ENCODE results near the gene CDRT4.

The CDRT4 gene

DNA sequence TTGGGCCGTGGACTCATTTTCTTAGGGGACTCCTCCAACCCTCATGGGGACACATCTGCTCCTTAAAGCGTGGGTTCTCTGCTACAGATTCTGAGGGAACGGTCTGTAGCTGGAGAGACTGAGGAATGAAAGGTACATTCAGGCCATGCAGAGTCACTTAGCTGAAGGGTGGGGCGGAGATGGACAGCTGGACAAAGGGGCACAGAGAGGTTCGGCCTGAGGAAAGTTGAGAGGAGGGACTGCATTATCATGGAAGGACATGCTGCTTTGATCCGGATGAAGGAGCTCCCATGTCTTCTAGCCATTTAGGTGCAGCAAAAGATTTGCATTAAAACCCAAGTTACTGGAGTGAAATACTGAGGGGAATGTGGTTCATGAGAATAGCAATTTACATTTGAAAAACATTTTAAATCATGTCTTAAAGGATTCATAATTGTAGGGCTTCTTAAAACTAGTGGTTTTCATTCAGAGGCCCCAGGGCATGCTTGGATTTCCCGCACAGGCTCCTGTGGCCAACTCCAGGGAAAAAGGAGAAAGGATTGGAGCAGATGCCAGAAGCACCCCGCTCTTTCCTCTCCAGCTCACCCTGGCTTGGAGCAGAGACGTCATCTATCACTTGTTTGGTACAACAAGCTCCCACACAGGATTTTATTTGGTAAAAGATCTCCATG is 54.2 kb downstream of the CDRT4 start:
- Histone ChIP-seq H3K9me3 (ENCODE audit: control insufficient read depth, insufficient read depth, low read length) (no peaks in the 10 kb centered on the region), H3K36me3 (ENCODE audit: control insufficient read depth, insufficient read depth, low read length) (no peaks in the 10 kb centered on the region), H3K27me3 (ENCODE audit: control insufficient read depth, insufficient read depth, low read length) (no peaks in the 10 kb centered on the region), H3K9ac (ENCODE audit: low read depth, low read length) (no peak overlapping the region), H3K4me1 (ENCODE audit: control insufficient read depth, insufficient read depth, low read length) (no peaks in the 10 kb centered on the region), H3K4me3 (ENCODE audit: low read depth, low read length) (no peak overlapping the region)

DNA sequence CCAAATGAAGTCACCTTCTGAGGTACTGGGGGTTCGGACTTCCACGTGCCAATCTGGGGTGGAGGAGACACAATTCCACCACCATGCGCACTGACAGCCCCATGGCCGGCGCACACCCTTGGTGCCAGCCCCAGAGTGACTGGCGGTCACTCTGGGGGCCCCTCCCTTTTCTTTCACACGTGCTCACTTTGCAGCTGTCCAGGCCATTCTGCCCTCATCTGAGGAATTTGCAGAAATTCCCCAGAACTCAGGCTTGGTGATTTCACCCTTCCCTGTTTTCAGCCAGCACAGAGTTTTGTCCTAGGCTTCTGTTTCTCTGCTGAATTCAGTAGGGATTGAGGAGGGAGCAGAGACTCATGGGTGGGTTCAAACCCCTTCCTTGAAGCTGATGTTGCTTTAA is 54.8 kb downstream of the CDRT4 start:
- no peak overlapping the region for H3K9ac ChIP-seq (ENCODE audit: low read depth, low read length)
- no peaks in the 10 kb centered on the region for H3K9me3 ChIP-seq (ENCODE audit: control insufficient read depth, insufficient read depth, low read length)
- no peaks in the 10 kb centered on the region for H3K4me1 ChIP-seq (ENCODE audit: control insufficient read depth, insufficient read depth, low read length)
- no peaks in the 10 kb centered on the region for H3K27me3 ChIP-seq (ENCODE audit: control insufficient read depth, insufficient read depth, low read length)
- no peak overlapping the region for H3K4me3 ChIP-seq (ENCODE audit: low read depth, low read length)
- H3K36me3 ChIP-seq (ENCODE audit: control insufficient read depth, insufficient read depth, low read length) = no peaks in the 10 kb centered on the region

- H3K27me3 ChIP-seq (ENCODE audit: control insufficient read depth, insufficient read depth, low read length) = no peaks in the 10 kb centered on the region
- H3K36me3 ChIP-seq (ENCODE audit: control insufficient read depth, insufficient read depth, low read length) = no peaks in the 10 kb centered on the region
- H3K9ac ChIP-seq (ENCODE audit: low read depth, low read length) = no peak overlapping the region
- H3K4me1 ChIP-seq (ENCODE audit: control insufficient read depth, insufficient read depth, low read length) = no peaks in the 10 kb centered on the region
- no peaks in the 10 kb centered on the region for H3K9me3 ChIP-seq (ENCODE audit: control insufficient read depth, insufficient read depth, low read length)
- no peak overlapping the region for H3K4me3 ChIP-seq (ENCODE audit: low read depth, low read length)
Measured at GRCh38 chr17:15411384-15412198, 55.8 kb downstream of the CDRT4 start.

- H3K9ac ChIP-seq (ENCODE audit: low read depth, low read length) = no peak overlapping the region
- H3K27me3 ChIP-seq (ENCODE audit: control insufficient read depth, insufficient read depth, low read length) = no peaks in the 10 kb centered on the region
- H3K9me3 ChIP-seq (ENCODE audit: control insufficient read depth, insufficient read depth, low read length) = no peaks in the 10 kb centered on the region
- H3K36me3 ChIP-seq (ENCODE audit: control insufficient read depth, insufficient read depth, low read length) = no peaks in the 10 kb centered on the region
- H3K4me1 ChIP-seq (ENCODE audit: control insufficient read depth, insufficient read depth, low read length) = no peaks in the 10 kb centered on the region
- no peak overlapping the region for H3K4me3 ChIP-seq (ENCODE audit: low read depth, low read length)
Measured at GRCh38 chr17:15409721-15410250, 57.6 kb downstream of the CDRT4 start.

GRCh38 chr17:15408803-15409202 is 58.6 kb downstream of the CDRT4 start:
- H3K4me1 ChIP-seq (ENCODE audit: control insufficient read depth, insufficient read depth, low read length) = no peaks in the 10 kb centered on the region
- H3K9ac ChIP-seq (ENCODE audit: low read depth, low read length) = no peak overlapping the region
- H3K36me3 ChIP-seq (ENCODE audit: control insufficient read depth, insufficient read depth, low read length) = no peaks in the 10 kb centered on the region
- no peaks in the 10 kb centered on the region for H3K27me3 ChIP-seq (ENCODE audit: control insufficient read depth, insufficient read depth, low read length)
- no peaks in the 10 kb centered on the region for H3K9me3 ChIP-seq (ENCODE audit: control insufficient read depth, insufficient read depth, low read length)
- no peak overlapping the region for H3K4me3 ChIP-seq (ENCODE audit: low read depth, low read length)

- Histone ChIP-seq H3K4me3 (ENCODE audit: low read depth, low read length) (no peak overlapping the region), H3K9me3 (ENCODE audit: control insufficient read depth, insufficient read depth, low read length) (no peaks in the 10 kb centered on the region), H3K9ac (ENCODE audit: low read depth, low read length) (no peak overlapping the region), H3K4me1 (ENCODE audit: control insufficient read depth, insufficient read depth, low read length) (no peaks in the 10 kb centered on the region), H3K27me3 (ENCODE audit: control insufficient read depth, insufficient read depth, low read length) (no peaks in the 10 kb centered on the region), H3K36me3 (ENCODE audit: control insufficient read depth, insufficient read depth, low read length) (no peaks in the 10 kb centered on the region)
Measured at GRCh38 chr17:15406081-15406480, 61.3 kb downstream of the CDRT4 start.

DNA sequence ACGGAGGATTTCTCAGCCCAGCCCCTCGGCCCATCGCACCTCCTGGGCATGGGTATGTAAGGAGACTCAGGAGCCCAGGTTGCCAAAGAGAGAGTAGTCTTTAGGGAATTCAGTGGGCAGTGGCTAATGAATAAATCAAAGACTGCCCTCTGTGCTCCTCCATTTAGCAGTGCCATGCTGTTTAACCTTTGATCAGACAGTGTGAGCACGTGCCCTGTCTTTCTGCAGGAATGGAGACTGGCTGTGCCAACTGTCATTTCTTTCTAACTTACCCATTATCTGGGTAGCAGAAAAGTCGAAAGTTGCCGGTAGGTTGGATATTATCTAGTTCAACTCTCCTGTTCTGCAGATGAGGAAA is 62.4 kb downstream of the CDRT4 start:
- Histone ChIP-seq H3K9me3 (ENCODE audit: control insufficient read depth, insufficient read depth, low read length) (no peaks in the 10 kb centered on the region), H3K36me3 (ENCODE audit: control insufficient read depth, insufficient read depth, low read length) (no peaks in the 10 kb centered on the region), H3K27me3 (ENCODE audit: control insufficient read depth, insufficient read depth, low read length) (no peaks in the 10 kb centered on the region), H3K4me3 (ENCODE audit: low read depth, low read length) (no peak overlapping the region), H3K4me1 (ENCODE audit: control insufficient read depth, insufficient read depth, low read length) (no peaks in the 10 kb centered on the region), H3K9ac (ENCODE audit: low read depth, low read length) (no peak overlapping the region)

GRCh38 chr17:15404106-15405057 is 63.0 kb downstream of the CDRT4 start:
- Histone ChIP-seq H3K27me3 (ENCODE audit: control insufficient read depth, insufficient read depth, low read length) (no peaks in the 10 kb centered on the region), H3K4me3 (ENCODE audit: low read depth, low read length) (no peak overlapping the region), H3K36me3 (ENCODE audit: control insufficient read depth, insufficient read depth, low read length) (no peaks in the 10 kb centered on the region), H3K4me1 (ENCODE audit: control insufficient read depth, insufficient read depth, low read length) (no peaks in the 10 kb centered on the region), H3K9ac (ENCODE audit: low read depth, low read length) (no peak overlapping the region), H3K9me3 (ENCODE audit: control insufficient read depth, insufficient read depth, low read length) (no peaks in the 10 kb centered on the region)

GRCh38 chr17:15403276-15403939 is 64.0 kb downstream of the CDRT4 start:
- Histone ChIP-seq H3K4me1 (ENCODE audit: control insufficient read depth, insufficient read depth, low read length) (no peaks in the 10 kb centered on the region), H3K9ac (ENCODE audit: low read depth, low read length) (no peak overlapping the region), H3K36me3 (ENCODE audit: control insufficient read depth, insufficient read depth, low read length) (no peaks in the 10 kb centered on the region), H3K4me3 (ENCODE audit: low read depth, low read length) (no peak overlapping the region), H3K27me3 (ENCODE audit: control insufficient read depth, insufficient read depth, low read length) (no peaks in the 10 kb centered on the region), H3K9me3 (ENCODE audit: control insufficient read depth, insufficient read depth, low read length) (no peaks in the 10 kb centered on the region)

GRCh38 chr17:15399443-15399842 is 68.0 kb downstream of the CDRT4 start:
- Histone ChIP-seq H3K4me3 (ENCODE audit: low read depth, low read length) (no peak overlapping the region), H3K9ac (ENCODE audit: low read depth, low read length) (no peak overlapping the region), H3K9me3 (ENCODE audit: control insufficient read depth, insufficient read depth, low read length) (no peaks in the 10 kb centered on the region), H3K4me1 (ENCODE audit: control insufficient read depth, insufficient read depth, low read length) (no peaks in the 10 kb centered on the region), H3K36me3 (ENCODE audit: control insufficient read depth, insufficient read depth, low read length) (no peaks in the 10 kb centered on the region), H3K27me3 (ENCODE audit: control insufficient read depth, insufficient read depth, low read length) (no peaks in the 10 kb centered on the region)

GRCh38 chr17:15398736-15399331 is 68.6 kb downstream of the CDRT4 start:
- Histone ChIP-seq H3K9ac (ENCODE audit: low read depth, low read length) (no peak overlapping the region), H3K27me3 (ENCODE audit: control insufficient read depth, insufficient read depth, low read length) (no peaks in the 10 kb centered on the region), H3K4me1 (ENCODE audit: control insufficient read depth, insufficient read depth, low read length) (no peaks in the 10 kb centered on the region), H3K36me3 (ENCODE audit: control insufficient read depth, insufficient read depth, low read length) (no peaks in the 10 kb centered on the region), H3K4me3 (ENCODE audit: low read depth, low read length) (no peak overlapping the region), H3K9me3 (ENCODE audit: control insufficient read depth, insufficient read depth, low read length) (no peaks in the 10 kb centered on the region)

All from iPS-15b (cell line).